Psoas muscle (tissue), 8 donors: ENCODE results near the gene CFP. TPM values are rescaled to one million over a fixed set of nuclear protein-coding genes. Genes with fewer than 3 reads are reported as not detected.

Experiments used
- ATAC-seq, 4 donors: fragments of 200-7000 bp; cut with Tn5 transposase; one replicate each; pipeline ENCODE4 v1.9.1; 2020; ENCODE audit warnings: moderate library complexity in 3 of 4, mild to moderate bottlenecking in 2 of 4
- DNase-seq, 2 donors: peaks; one replicate each; pipeline ENCODE4 v3.0.0-alpha.2; 2020
- H3K27ac ChIP-seq: fragments of 200-600 bp; one replicate; pipeline ENCODE4 v1.8.0; 2022
- H3K27me3 ChIP-seq, 3 donors: fragments of 200-600 bp in 1 of 3; one replicate each; pipeline versions ENCODE4 v1.6.1 to v1.8.0; 2013 to 2022; ENCODE audit warnings: low read length in 2 of 3, mild to moderate bottlenecking in 2 of 3, moderate library complexity in 1 of 3; ENCODE audit not compliant: insufficient read depth in 3 of 3
- H3K36me3 ChIP-seq, 2 donors: fragments of 200-600 bp in 1 of 2; one replicate each; pipeline versions ENCODE4 v1.6.1 to v1.8.0; 2013 to 2022; ENCODE audit warnings: low read depth in 1 of 2, mild to moderate bottlenecking in 1 of 2, moderate library complexity in 1 of 2; ENCODE audit not compliant: insufficient read depth in 1 of 2
- H3K4me1 ChIP-seq: fragments of 200-600 bp; one replicate; pipeline ENCODE4 v1.8.0; 2022
- H3K4me3 ChIP-seq: fragments of 200-600 bp; one replicate; pipeline ENCODE4 v1.8.0; 2022; ENCODE audit warnings: mild to moderate bottlenecking
- H3K9me3 ChIP-seq: fragments of 200-600 bp; one replicate; pipeline ENCODE4 v1.8.0; 2022
- CTCF ChIP-seq: fragments of 200-600 bp; IDR thresholded peaks from one replicate; pipeline ENCODE4 v1.8.0; 2022; ENCODE audit warnings: antibody characterized with exemption
- WGBS, 3 donors: extraction: QIAGEN DNeasy Blood & Tissue Kit; methylation state at CpG; one replicate each; pipeline versions ENCODE4 v1.1.6 to v1.1.7; 2013; 5-methylcytosine and 5-hydroxymethylcytosine counted together
- intact Hi-C, 2 donors: fragments of 100-400 bp; cut with DNase I; formaldehyde crosslinking; loops; one replicate each; pipeline versions ENCODE4 v1.11.0 to v1.14.2; 2022
- polyA plus RNA-seq, 3 donors: library from polyadenylated mRNA; stranded (reverse); fragments of 200-250 nt; gene quantifications; one replicate each; pipeline ENCODE4 v1.2.3, GENCODE V29; 2013
- total RNA-seq, 4 donors: library from RNA; stranded (reverse); fragmentation: NEBNext Ultra II Directional in 2 of 4; extraction: Animal tissue kit (Norgen Biotek cat#: 25700) in 2 of 4; gene quantifications; one replicate each; pipeline versions ENCODE4 v1.2.1 to v1.2.4, GENCODE V29; 2021 to 2023
- donor health status: healthy with polysubstance abuse.
- donor health status: DM: no; HTN: no; CAD: no; lungs with moderate emphysema.
- donor health status: Bipolar disorder and iron deficiency.
- donor health status: healthy.
- donor health status: DM: yes; HTN: yes; CAD: no.
- donor health status: DM: no; HTN: no; CAD: no.
- donor health status: DM: no; HTN: no; CAD: no.
- donor health status: DM: yes; HTN: yes; CAD: no.

The CFP gene
- total and polyA plus RNA-seq, 7 donors: 0.51 to 1.8 (median 1.5) TPM

- no peak for TF ChIP-seq CTCF
- intact Hi-C loops: no loop called here
- ATAC-seq: no peak
- Histone ChIP-seq H3K4me1 (no peaks in the 10 kb centered on the region), H3K27ac (no peak overlapping the region), H3K4me3 (no peak overlapping the region), H3K27me3 (no peaks in the 10 kb centered on the region), H3K36me3 (no peaks in the 10 kb centered on the region), H3K9me3 (no peaks in the 10 kb centered on the region)
- WGBS, 3 donors: 42 to 58% (median 50%) methylated on average over 4 of the region's 4 CpGs
- no peak for DNase-seq
These were observed 42.4 kb downstream of the CFP start for GRCh38 chrX:47587091-47587891.

- no peak overlapping the region for H3K4me3 ChIP-seq
- DNase-seq (no peak), ATAC-seq (no peak)
- peaks cover 0 to 7% (median 3%) of the 10 kb centered on the region in 3 donors for H3K27me3 ChIP-seq
- no peaks in the 10 kb centered on the region for H3K36me3 ChIP-seq
- 57 to 61% (median 59%) methylated on average over 11 of the region's 11 CpGs for WGBS, 3 donors
- intact Hi-C loops: no loop called here
- TF ChIP-seq CTCF: no peak
- no peaks in the 10 kb centered on the region for H3K4me1 ChIP-seq
- no peaks in the 10 kb centered on the region for H3K9me3 ChIP-seq
- no peak overlapping the region for H3K27ac ChIP-seq
These were observed 43.5 kb downstream of the CFP start for GRCh38 chrX:47586043-47586787.

GRCh38 chrX:47585273-47585672 is 44.5 kb downstream of the CFP start:
- Histone ChIP-seq H3K9me3 (no peaks in the 10 kb centered on the region), H3K27me3 (peaks cover 0 to 11% (median 3%) of the 10 kb centered on the region in 3 donors), H3K36me3 (no peaks in the 10 kb centered on the region), H3K4me1 (no peaks in the 10 kb centered on the region), H3K27ac (no peak overlapping the region), H3K4me3 (no peak overlapping the region)
- no peak for ATAC-seq
- intact Hi-C loops: no loop called here
- TF ChIP-seq CTCF: no peak
- DNase-seq: no peak
- 58 to 72% (median 70%) methylated on average over 16 of the region's 16 CpGs for WGBS, 3 donors

- TF ChIP-seq CTCF: no peak
- intact Hi-C loops: no loop called here
- Histone ChIP-seq H3K36me3 (no peaks in the 10 kb centered on the region), H3K4me1 (no peaks in the 10 kb centered on the region), H3K27ac (no peak overlapping the region), H3K4me3 (no peak overlapping the region), H3K27me3 (peaks cover 0 to 11% (median 3%) of the 10 kb centered on the region in 3 donors), H3K9me3 (no peaks in the 10 kb centered on the region)
- no peak for DNase-seq
- ATAC-seq: no peak
- 73 to 79% (median 75%) methylated on average over 6 of the region's 6 CpGs for WGBS, 3 donors
These were observed 45.0 kb downstream of the CFP start for GRCh38 chrX:47584714-47585113.
